GM12878 (cell line): ENCODE measurements around the gene ASAP3. TPM values are rescaled to one million over a fixed set of nuclear protein-coding genes. Genes with fewer than 3 reads are reported as not detected.
A peak's percentile ranks its signal among the peaks of the same experiment; 100 is the strongest.

Source experiments
- ATAC-seq: fragments of 200-7000 bp; cut with Tn5 transposase; 3 replicates; pipeline ENCODE4 v1.9.1; 2020; ENCODE audit warnings: mild to moderate bottlenecking, moderate library complexity
- BruUV-seq: library from RNA; stranded (reverse); fragments of 400-500 nt; replicated peaks from 2 replicates; lab custom pipeline; 2021; lab: Mats Ljungman, UMichigan
- CTCF ChIA-PET: fragments of 300-600 bp; sonication (Branson Sonifier 250); formaldehyde crosslinking; extraction: SDS; loops from one replicate; lab custom pipeline; 2021; ENCODE audit warnings: inconsistent platforms; lab: Yijun Ruan, JAX
- POLR2A ChIA-PET: fragments of 350-600 bp; formaldehyde crosslinking; extraction: SDS; loops from one replicate; lab custom pipeline; 2021; ENCODE audit warnings: inconsistent platforms; lab: Charles Lee
- RAD21 ChIA-PET: fragments of 300-600 bp; sonication (Branson Sonifier 250); formaldehyde crosslinking; loops from one replicate; lab custom pipeline; 2023; ENCODE audit warnings: antibody characterized with exemption; ENCODE audit not compliant: unreplicated experiment; lab: Charles Lee
- SMC1A ChIA-PET: fragments of 300-600 bp; sonication (Branson Sonifier 250); formaldehyde crosslinking; loops from one replicate; lab custom pipeline; 2023; ENCODE audit not compliant: unreplicated experiment, uncharacterized antibody; lab: Charles Lee
- DNase-seq: peaks from one replicate; pipeline ENCODE4 v3.0.0-alpha.2; 2011; ENCODE audit warnings: low read depth, low spot score
- FAIRE-seq: peaks from 3 replicates; lab custom pipeline; 2011; peaks lifted over from hg19 to GRCh38; lab: Jason Lieb, UNC
- H2AFZ ChIP-seq: 2 replicates; pipeline ENCODE4 v1.6.0; 2011; ENCODE audit warnings: low read depth, low read length, control low read depth; ENCODE audit not compliant: control insufficient read depth
- H3K27ac ChIP-seq: 2 replicates; pipeline ENCODE4 v1.5.1; 2011; ENCODE audit warnings: control low read depth; ENCODE audit not compliant: control insufficient read depth, insufficient read depth
- H3K27me3 ChIP-seq, 2 experiments: replicated peaks in 1 of 2; 2 replicates each; pipeline versions ENCODE4 v1.6.0 to v1.6.1; 2011; ENCODE audit warnings: low read length in 1 of 2; ENCODE audit not compliant: control insufficient read depth in 2 of 2, insufficient read depth in 2 of 2
- H3K36me3 ChIP-seq, 2 experiments: 2 replicates each; pipeline ENCODE4 v1.5.1; 2011; ENCODE audit warnings: low read length in 1 of 2; ENCODE audit not compliant: control insufficient read depth in 2 of 2, insufficient read depth in 2 of 2
- H3K4me1 ChIP-seq: 2 replicates; pipeline ENCODE4 v1.6.1; 2011; ENCODE audit warnings: mild to moderate bottlenecking, low read length, moderate library complexity, mixed read lengths; ENCODE audit not compliant: control insufficient read depth, insufficient read depth
- H3K4me2 ChIP-seq: 2 replicates; pipeline ENCODE4 v1.6.0; 2011; ENCODE audit warnings: control low read depth; ENCODE audit not compliant: control insufficient read depth, insufficient read depth
- H3K4me3 ChIP-seq: fragments of 200-600 bp; sonication (generic); 2 replicates; pipeline ENCODE4 v1.5.1; 2016
- H3K79me2 ChIP-seq: 2 replicates; pipeline ENCODE4 v1.6.0; 2011; ENCODE audit warnings: low read length; ENCODE audit not compliant: control insufficient read depth, insufficient read depth
- H3K9ac ChIP-seq: 2 replicates; pipeline ENCODE4 v1.8.0; 2011; ENCODE audit warnings: low read length, control low read depth, mixed read lengths; ENCODE audit not compliant: control insufficient read depth, insufficient read depth
- H3K9me3 ChIP-seq: replicated peaks from 3 replicates; pipeline ENCODE4 v1.5.1; 2011; ENCODE audit warnings: mild to moderate bottlenecking, low read length; ENCODE audit not compliant: control insufficient read depth, insufficient read depth
- H4K20me1 ChIP-seq: 2 replicates; pipeline ENCODE4 v1.6.0; 2011; ENCODE audit not compliant: control insufficient read depth, insufficient read depth
- ETV6 ChIP-seq, 2 experiments: fragments of 450-650 bp in 1 of 2; IDR thresholded peaks in 1 of 2; conservative IDR thresholded peaks in 1 of 2; 2 replicates each; pipeline ENCODE4 v1.6.1; 2014; ENCODE audit warnings: antibody characterized with exemption in 1 of 2, borderline replicate concordance in 1 of 2, low read depth in 1 of 2, mild to moderate bottlenecking in 1 of 2, moderate library complexity in 1 of 2
- HDGF ChIP-seq: fragments of 450-650 bp; IDR thresholded peaks from 2 replicates; pipeline ENCODE4 v1.6.1; 2016; ENCODE audit warnings: antibody characterized with exemption
- RELA ChIP-seq: fragments of 450-650 bp; IDR thresholded peaks from 2 replicates; pipeline ENCODE4 v1.8.0; 2014; ENCODE audit warnings: borderline replicate concordance; ENCODE audit not compliant: partially characterized antibody
- WGBS: methylation state at CpG from one replicate; pipeline ENCODE4 v1.1.6; 2016; ENCODE audit warnings: low lambda C conversion rate; ENCODE audit not compliant: insufficient replicate concordance, insufficient coverage; ENCODE audit errors: missing lambda C conversion rate; 5-methylcytosine and 5-hydroxymethylcytosine counted together
- in situ Hi-C: fragments of 300-500 bp; cut with MboI; formaldehyde crosslinking; loops from 9 replicates; pipeline ENCODE4 v1.14.3; 2018; ENCODE audit warnings: mixed read lengths
- intact Hi-C: fragments of 100-400 bp; cut with micrococcal nuclease; formaldehyde crosslinking; loops from one replicate; pipeline ENCODE4 v1.14.2; 2022; ENCODE audit not compliant: unreplicated experiment
- polyA plus RNA-seq, 11 experiments: library from polyadenylated mRNA; depleted of rRNA in 4 of 11; unstranded in 6 of 11; stranded (reverse) in 5 of 11; fragments of >200 nt; fragmentation: Nextera tagmentation in 4 of 11; fragmentation: Illumina TruSeq in 1 of 11; extraction: Ambion mirVana in 4 of 11; extraction: Trizol in 1 of 11; gene quantifications; 1 replicate in 1 of 11; 2 replicates in 10 of 11; pipeline versions ENCODE4 v1.2.1 to v1.2.3, GENCODE V29; 2011 to 2016; ENCODE audit warnings: inconsistent platforms in 2 of 11, missing spikeins in 2 of 11, low read depth in 1 of 11
- total RNA-seq, 4 experiments: library from RNA; depleted of rRNA in 3 of 4; stranded (reverse); fragments of >200 nt in 3 of 4; fragmentation: Illumina TruSeq in 1 of 4; extraction: Trizol in 1 of 4; gene quantifications; 2 replicates each; pipeline versions ENCODE4 v1.2.1 to v1.2.3, GENCODE V29; 2013 to 2021
- TF ChIP-seq, protein P1 (sequence below): fragments of 450-650 bp; IDR thresholded peaks from 2 replicates; pipeline ENCODE4 v1.6.1; 2017; ENCODE audit warnings: mild to moderate bottlenecking

The ASAP3 gene
- total and polyA plus RNA-seq, 10 of the 15 experiments (the other 5 are each of a cell fraction or from before 2014, with no cell fraction given) = 0.04 to 0.92 (median 0.34) TPM; not detected in 1

DNA sequence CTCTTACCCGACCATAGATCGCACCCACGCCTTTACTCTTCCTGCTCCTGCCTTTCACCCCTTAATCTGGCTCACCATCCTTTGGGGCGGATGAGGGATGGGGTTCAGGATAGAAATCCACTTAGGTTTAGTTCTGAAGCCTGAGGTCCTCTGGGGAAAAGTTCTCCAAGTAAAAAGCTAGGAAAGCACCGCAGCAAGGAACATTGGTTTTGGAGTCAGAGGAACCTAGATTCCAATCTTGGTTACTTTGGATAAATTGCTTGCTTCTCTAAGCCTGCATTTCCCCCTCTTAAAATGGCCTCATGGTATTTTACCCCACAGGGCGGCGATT is 988 bp upstream of the ASAP3 start (continued):
- TF ChIP-seq RELA (no peak), ETV6 (conservative IDR thresholded peaks at IDR 0.05 in 1 of 2, IDR thresholded peaks at IDR 0.05 in 1 of 2; ENCODE audit: borderline replicate concordance in 1 of 2, low read depth in 1 of 2) (no peak)

DNA sequence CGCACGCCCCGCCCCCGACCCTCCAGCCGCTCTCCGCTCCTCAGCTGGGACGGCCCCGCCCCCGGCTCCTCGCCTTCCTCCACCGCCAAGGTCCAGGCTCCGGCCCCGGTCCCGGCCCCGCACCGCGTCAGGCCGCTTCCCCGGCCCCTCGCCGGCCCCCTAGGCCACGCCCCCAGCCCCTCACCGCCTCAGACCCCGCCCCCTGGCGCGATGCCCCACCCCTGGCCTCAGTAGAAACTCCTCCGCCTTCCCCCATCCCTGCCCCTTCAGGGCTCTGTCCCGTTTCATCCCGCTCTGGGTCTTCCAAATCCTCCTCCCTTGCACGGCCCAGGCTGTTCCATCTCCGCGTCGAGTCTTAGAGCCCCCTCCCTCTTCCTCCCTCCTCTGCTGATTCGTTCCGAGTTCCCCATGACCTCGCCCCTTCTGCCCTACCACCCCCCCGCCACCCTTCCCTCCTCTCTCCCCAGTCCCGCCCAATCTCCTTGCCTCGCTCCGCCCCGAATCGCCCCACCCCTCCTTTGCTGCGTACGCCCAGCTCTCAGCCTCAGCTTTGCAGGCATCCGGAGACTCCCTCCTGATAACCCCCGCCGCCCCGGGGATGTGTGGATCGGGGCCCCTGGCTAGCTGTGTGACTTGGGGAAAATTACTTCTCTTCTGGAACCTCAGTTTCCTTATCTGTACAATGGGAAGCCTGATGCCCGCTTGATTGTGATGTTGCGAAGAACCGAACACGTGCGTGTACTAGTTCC is 448 bp upstream of the ASAP3 start:
- ATAC-seq (peak; percentile 91), FAIRE-seq (no peak), DNase-seq (peak; percentile 30)
- no peaks in the 10 kb centered on the region for H3K79me2 ChIP-seq
- H3K27ac ChIP-seq = no peak overlapping the region
- TF ChIP-seq, protein P1, sequence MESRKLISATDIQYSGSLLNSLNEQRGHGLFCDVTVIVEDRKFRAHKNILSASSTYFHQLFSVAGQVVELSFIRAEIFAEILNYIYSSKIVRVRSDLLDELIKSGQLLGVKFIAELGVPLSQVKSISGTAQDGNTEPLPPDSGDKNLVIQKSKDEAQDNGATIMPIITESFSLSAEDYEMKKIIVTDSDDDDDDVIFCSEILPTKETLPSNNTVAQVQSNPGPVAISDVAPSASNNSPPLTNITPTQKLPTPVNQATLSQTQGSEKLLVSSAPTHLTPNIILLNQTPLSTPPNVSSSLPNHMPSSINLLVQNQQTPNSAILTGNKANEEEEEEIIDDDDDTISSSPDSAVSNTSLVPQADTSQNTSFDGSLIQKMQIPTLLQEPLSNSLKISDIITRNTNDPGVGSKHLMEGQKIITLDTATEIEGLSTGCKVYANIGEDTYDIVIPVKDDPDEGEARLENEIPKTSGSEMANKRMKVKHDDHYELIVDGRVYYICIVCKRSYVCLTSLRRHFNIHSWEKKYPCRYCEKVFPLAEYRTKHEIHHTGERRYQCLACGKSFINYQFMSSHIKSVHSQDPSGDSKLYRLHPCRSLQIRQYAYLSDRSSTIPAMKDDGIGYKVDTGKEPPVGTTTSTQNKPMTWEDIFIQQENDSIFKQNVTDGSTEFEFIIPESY = no peak
- TF ChIP-seq HDGF = peak; percentile 38; the same call in 1 of the 2 replicates
- peaks cover 15% of the 10 kb centered on the region for H3K4me1 ChIP-seq
- H3K36me3 ChIP-seq = no peaks in the 10 kb centered on the region
- ChIA-PET POLR2A (interaction anchor here (0.7 kb wide), 1 partner anchor 80 kb away, joined by 3 read pairs; no protein-coding TSS in a partner anchor), CTCF (interaction anchor here (3.7 kb wide), 1 partner anchor 13 kb away, joined by 19 read pairs; no protein-coding TSS in a partner anchor), SMC1A (interaction anchor here (2.0 kb wide), 1 partner anchor 13 kb away, joined by 9 read pairs; no protein-coding TSS in a partner anchor), RAD21 (interaction anchor here (0.7 to 3.2 kb wide), 2 partner anchors 13 to 56 kb away, joined by 3 to 16 read pairs; no protein-coding TSS in a partner anchor)
- BruUV-seq = no TSS peak
- peak overlapping the region; percentile 90 for H2AFZ ChIP-seq
- no peaks in the 10 kb centered on the region for H3K9me3 ChIP-seq
- peak overlapping the region; percentile 62; the same call in 1 of the 2 replicates for H3K4me2 ChIP-seq
- WGBS = 12% methylated on average over 15 of the region's 54 CpGs
- peaks cover 6 to 14% of the 10 kb centered on the region in 2 experiments for H3K27me3 ChIP-seq
- intact Hi-C loops = no loop called here
- H3K9ac ChIP-seq = no peak overlapping the region
- in situ Hi-C loops = no loop called here
- peak overlapping the region; percentile 58; the same call in 1 of the 2 replicates for H3K4me3 ChIP-seq
- H4K20me1 ChIP-seq = no peaks in the 10 kb centered on the region; the same call in 1 of the 2 replicates
